T-helper 2 cell (primary cell): Measurements from ENCODE around the gene EIF4G1.

Source experiments
- DNase-seq, 5 experiments: peaks; one replicate each; pipeline versions ENCODE4 v3.0.0 to v3.0.0-alpha.2; 2012 to 2022

Gene EIF4G1

GRCh38 chr3:184368116-184368515 lies 53.7 kb downstream of the EIF4G1 start:
- DNase-seq: no peak

GRCh38 chr3:184368586-184369183 lies 54.3 kb downstream of the EIF4G1 start:
- no peak for DNase-seq

GRCh38 chr3:184371570-184372018 lies 57.2 kb downstream of the EIF4G1 start:
- peak in 4 of 5 experiments; percentile 16 to 82 (median 36) for DNase-seq

GRCh38 chr3:184372296-184372821 lies 58.0 kb downstream of the EIF4G1 start:
- no peak for DNase-seq

GRCh38 chr3:184372911-184373310 lies 58.5 kb downstream of the EIF4G1 start:
- DNase-seq: no peak

GRCh38 chr3:184373422-184373821 lies 59.0 kb downstream of the EIF4G1 start:
- no peak for DNase-seq

GRCh38 chr3:184375747-184376461 lies 61.5 kb downstream of the EIF4G1 start:
- no peak for DNase-seq

GRCh38 chr3:184377374-184377773 lies 63.0 kb downstream of the EIF4G1 start:
- DNase-seq: no peak

- DNase-seq: no peak
Observed at GRCh38 chr3:184377882-184378445, 63.6 kb downstream of the EIF4G1 start, which contains the start of gene THPO. THPO (minus strand) TSS chr3:184378207; CDS start chr3:184376259, 1,948 bp downstream.

GRCh38 chr3:184378651-184379357 lies 64.4 kb downstream of the EIF4G1 start:
- DNase-seq: no peak

GRCh38 chr3:184379358-184380184 lies 65.2 kb downstream of the EIF4G1 start, which contains the start of gene CHRD:
CHRD (plus strand) TSS chr3:184380054; CDS start chr3:184380319, 265 bp downstream.
- no peak for DNase-seq

- peak in 1 of 5 experiments; percentile 27 for DNase-seq
Observed at GRCh38 chr3:184380185-184380626, 65.8 kb downstream of the EIF4G1 start.

- no peak for DNase-seq
Observed at GRCh38 chr3:184380627-184381260, 66.3 kb downstream of the EIF4G1 start.

GRCh38 chr3:184381261-184382224 lies 67.1 kb downstream of the EIF4G1 start:
- no peak for DNase-seq

GRCh38 chr3:184382326-184383032 lies 68.1 kb downstream of the EIF4G1 start:
- no peak for DNase-seq

- no peak for DNase-seq
Observed at GRCh38 chr3:184383033-184383740, 68.8 kb downstream of the EIF4G1 start.

- DNase-seq: no peak
Observed at GRCh38 chr3:184384342-184384741, 69.9 kb downstream of the EIF4G1 start.
